Trophoblast cell (in vitro differentiated cells and primary cell): ENCODE measurements around the gene MTMR3.

Source experiments
- DNase-seq, 2 donors: peaks; one replicate each; pipeline ENCODE4 v3.0.0-alpha.2; 2016
- H2AFZ ChIP-seq: 2 replicates; pipeline ENCODE4 v1.6.1; 2013; ENCODE audit warnings: low read length, moderate library complexity, mild to moderate bottlenecking; ENCODE audit not compliant: insufficient read depth, poor library complexity
- H2AK5ac ChIP-seq: 2 replicates; pipeline ENCODE4 v1.6.1; 2013; ENCODE audit warnings: mild to moderate bottlenecking, low read length
- H2BK120ac ChIP-seq: 2 replicates; pipeline ENCODE4 v1.6.1; 2013; ENCODE audit warnings: low read length, mild to moderate bottlenecking, moderate library complexity; ENCODE audit not compliant: insufficient read depth, poor library complexity
- H2BK12ac ChIP-seq: 2 replicates; pipeline ENCODE4 v1.6.1; 2013; ENCODE audit warnings: mild to moderate bottlenecking, low read length, moderate library complexity
- H2BK5ac ChIP-seq: 2 replicates; pipeline ENCODE4 v1.6.1; 2013; ENCODE audit warnings: low read length, low read depth, moderate library complexity, mild to moderate bottlenecking; ENCODE audit not compliant: poor library complexity
- H3K14ac ChIP-seq: 2 replicates; pipeline ENCODE4 v1.6.1; 2013; ENCODE audit warnings: mild to moderate bottlenecking, low read length
- H3K18ac ChIP-seq: 2 replicates; pipeline ENCODE4 v1.6.1; 2013; ENCODE audit warnings: mild to moderate bottlenecking, low read length
- H3K23ac ChIP-seq: 2 replicates; pipeline ENCODE4 v1.6.1; 2013; ENCODE audit warnings: low read length
- H3K27ac ChIP-seq: 2 replicates; pipeline ENCODE4 v1.5.1; 2013; ENCODE audit warnings: low read depth, mild to moderate bottlenecking, inconsistent platforms, low read length, moderate library complexity
- H3K27me3 ChIP-seq: 2 replicates; pipeline ENCODE4 v1.6.1; 2013; ENCODE audit warnings: inconsistent platforms, mild to moderate bottlenecking, low read length, moderate library complexity; ENCODE audit not compliant: insufficient read depth
- H3K36me3 ChIP-seq, 2 experiments: 1 replicate in 1 of 2; 2 replicates in 1 of 2; pipeline ENCODE4 v1.6.1; 2013; ENCODE audit warnings: low read length in 2 of 2, mild to moderate bottlenecking in 2 of 2, moderate library complexity in 1 of 2; ENCODE audit not compliant: insufficient read depth in 2 of 2, control insufficient read depth in 1 of 2
- H3K4ac ChIP-seq: 2 replicates; pipeline ENCODE4 v1.6.1; 2013; ENCODE audit warnings: low read depth, mild to moderate bottlenecking, low read length, moderate library complexity
- H3K4me1 ChIP-seq, 2 experiments: 1 replicate in 1 of 2; 2 replicates in 1 of 2; pipeline ENCODE4 v1.6.1; 2013; ENCODE audit warnings: low read length in 2 of 2, mild to moderate bottlenecking in 2 of 2, moderate library complexity in 1 of 2; ENCODE audit not compliant: insufficient read depth in 2 of 2, control insufficient read depth in 1 of 2
- H3K4me2 ChIP-seq: 2 replicates; pipeline ENCODE4 v1.6.1; 2013; ENCODE audit warnings: inconsistent platforms, mild to moderate bottlenecking, low read length, moderate library complexity
- H3K4me3 ChIP-seq: 2 replicates; pipeline ENCODE4 v1.5.1; 2013; ENCODE audit warnings: mild to moderate bottlenecking, low read depth, low read length, inconsistent platforms
- H3K79me1 ChIP-seq: one replicate; pipeline ENCODE4 v1.6.1; 2013; ENCODE audit warnings: low read length
- H3K79me2 ChIP-seq: 2 replicates; pipeline ENCODE4 v1.6.1; 2013; ENCODE audit warnings: low read length, mild to moderate bottlenecking; ENCODE audit not compliant: control insufficient read depth, insufficient read depth, poor library complexity
- H3K9ac ChIP-seq: 2 replicates; pipeline ENCODE4 v1.6.1; 2013; ENCODE audit warnings: mild to moderate bottlenecking, low read length
- H3K9me3 ChIP-seq: 2 replicates; pipeline ENCODE4 v1.6.1; 2013; ENCODE audit warnings: low read depth, mild to moderate bottlenecking, control low read depth, inconsistent platforms, low read length; ENCODE audit not compliant: insufficient read depth
- H4K12ac ChIP-seq: 2 replicates; pipeline ENCODE4 v1.6.1; 2013; ENCODE audit warnings: low read depth, mild to moderate bottlenecking, low read length, moderate library complexity
- H4K8ac ChIP-seq: 2 replicates; pipeline ENCODE4 v1.6.1; 2013; ENCODE audit warnings: low read depth, mild to moderate bottlenecking, low read length, moderate library complexity
- H4K91ac ChIP-seq: one replicate; pipeline ENCODE4 v1.6.1; 2013; ENCODE audit warnings: low read depth, mild to moderate bottlenecking, low read length, moderate library complexity
- WGBS: extraction: QIAGEN DNeasy Blood & Tissue Kit; methylation state at CpG from one replicate; pipeline ENCODE4 v1.1.7; 2013; ENCODE audit warnings: missing lambda C conversion rate; ENCODE audit not compliant: insufficient read length, insufficient coverage; ENCODE audit errors: extremely low coverage; 5-methylcytosine and 5-hydroxymethylcytosine counted together

Gene MTMR3

GRCh38 chr22:29967461-29967860 is 84.5 kb downstream of the MTMR3 start:
- Histone ChIP-seq H3K14ac (no peak overlapping the region), H4K8ac (no peak overlapping the region), H2AFZ (no peak overlapping the region), H2BK120ac (no peak overlapping the region), H3K18ac (no peak overlapping the region), H2BK12ac (no peak overlapping the region), H4K91ac (no peak overlapping the region), H3K23ac (no peak overlapping the region), H3K4ac (no peak overlapping the region), H3K9ac (no peak overlapping the region), H2BK5ac (no peak overlapping the region), H3K27me3 (no peaks in the 10 kb centered on the region), H3K79me2 (no peaks in the 10 kb centered on the region), H3K79me1 (no peaks in the 10 kb centered on the region), H2AK5ac (no peak overlapping the region), H3K4me3 (no peak overlapping the region), H3K4me2 (no peak overlapping the region), H3K9me3 (no peaks in the 10 kb centered on the region), H3K27ac (no peak overlapping the region), H4K12ac (no peak overlapping the region), H3K36me3 (peaks cover 0 to 3% of the 10 kb centered on the region in 2 experiments), H3K4me1 (no peaks in the 10 kb centered on the region)
- no peak for DNase-seq

- H3K79me2 ChIP-seq = no peaks in the 10 kb centered on the region
- no peak overlapping the region for H2AK5ac ChIP-seq
- H3K23ac ChIP-seq = no peak overlapping the region
- no peak overlapping the region for H3K14ac ChIP-seq
- WGBS = no CpG with 5 or more reads among the region's 3 CpGs
- no peaks in the 10 kb centered on the region for H3K79me1 ChIP-seq
- no peak overlapping the region for H2BK12ac ChIP-seq
- no peak overlapping the region for H3K4me2 ChIP-seq
- no peak overlapping the region for H4K91ac ChIP-seq
- no peak overlapping the region for H4K8ac ChIP-seq
- H4K12ac ChIP-seq = no peak overlapping the region
- DNase-seq = no peak
- no peak overlapping the region for H3K27ac ChIP-seq
- no peak overlapping the region for H3K4me3 ChIP-seq
- no peak overlapping the region for H3K4ac ChIP-seq
- H3K9ac ChIP-seq = no peak overlapping the region
- no peaks in the 10 kb centered on the region for H3K36me3 ChIP-seq
- no peak overlapping the region for H3K18ac ChIP-seq
- no peak overlapping the region for H2BK5ac ChIP-seq
- H3K27me3 ChIP-seq = no peaks in the 10 kb centered on the region
- no peaks in the 10 kb centered on the region for H3K9me3 ChIP-seq
- no peaks in the 10 kb centered on the region for H3K4me1 ChIP-seq
- H2AFZ ChIP-seq = no peak overlapping the region
- no peak overlapping the region for H2BK120ac ChIP-seq
Measured at GRCh38 chr22:29971607-29972006, 88.6 kb downstream of the MTMR3 start.

GRCh38 chr22:29972121-29972520 is 89.1 kb downstream of the MTMR3 start:
- H3K23ac ChIP-seq = no peak overlapping the region
- H2BK5ac ChIP-seq = no peak overlapping the region
- no peak overlapping the region for H3K4me3 ChIP-seq
- H3K27me3 ChIP-seq = no peaks in the 10 kb centered on the region
- no peak overlapping the region for H4K8ac ChIP-seq
- no peak overlapping the region for H3K27ac ChIP-seq
- H2AFZ ChIP-seq = no peak overlapping the region
- DNase-seq = no peak
- H3K9ac ChIP-seq = no peak overlapping the region
- H3K9me3 ChIP-seq = no peaks in the 10 kb centered on the region
- H4K12ac ChIP-seq = no peak overlapping the region
- WGBS = no CpG with 5 or more reads among the region's 2 CpGs
- no peaks in the 10 kb centered on the region for H3K4me1 ChIP-seq
- no peaks in the 10 kb centered on the region for H3K79me2 ChIP-seq
- H4K91ac ChIP-seq = no peak overlapping the region
- H3K4me2 ChIP-seq = no peak overlapping the region
- H3K79me1 ChIP-seq = no peaks in the 10 kb centered on the region
- no peaks in the 10 kb centered on the region for H3K36me3 ChIP-seq
- no peak overlapping the region for H2BK120ac ChIP-seq
- H2AK5ac ChIP-seq = no peak overlapping the region
- no peak overlapping the region for H3K18ac ChIP-seq
- H2BK12ac ChIP-seq = no peak overlapping the region
- H3K4ac ChIP-seq = no peak overlapping the region
- no peak overlapping the region for H3K14ac ChIP-seq

GRCh38 chr22:29973269-29973668 is 90.3 kb downstream of the MTMR3 start:
- Histone ChIP-seq H4K91ac (no peak overlapping the region), H3K27ac (no peak overlapping the region), H3K79me1 (no peaks in the 10 kb centered on the region), H4K12ac (no peak overlapping the region), H3K36me3 (peaks cover 0 to under 1% of the 10 kb centered on the region in 2 experiments), H4K8ac (no peak overlapping the region), H2AFZ (no peak overlapping the region), H2BK12ac (no peak overlapping the region), H3K4me1 (no peaks in the 10 kb centered on the region), H3K27me3 (no peaks in the 10 kb centered on the region), H3K23ac (no peak overlapping the region), H3K9ac (no peak overlapping the region), H3K79me2 (no peaks in the 10 kb centered on the region), H3K4me2 (no peak overlapping the region), H3K18ac (no peak overlapping the region), H3K14ac (no peak overlapping the region), H2BK5ac (no peak overlapping the region), H2AK5ac (no peak overlapping the region), H3K4me3 (no peak overlapping the region), H3K4ac (no peak overlapping the region), H3K9me3 (no peaks in the 10 kb centered on the region), H2BK120ac (no peak overlapping the region)
- no peak for DNase-seq
- WGBS = no CpG with 5 or more reads among the region's 4 CpGs
